ENCODE data around the gene EGFL7.

DNA sequence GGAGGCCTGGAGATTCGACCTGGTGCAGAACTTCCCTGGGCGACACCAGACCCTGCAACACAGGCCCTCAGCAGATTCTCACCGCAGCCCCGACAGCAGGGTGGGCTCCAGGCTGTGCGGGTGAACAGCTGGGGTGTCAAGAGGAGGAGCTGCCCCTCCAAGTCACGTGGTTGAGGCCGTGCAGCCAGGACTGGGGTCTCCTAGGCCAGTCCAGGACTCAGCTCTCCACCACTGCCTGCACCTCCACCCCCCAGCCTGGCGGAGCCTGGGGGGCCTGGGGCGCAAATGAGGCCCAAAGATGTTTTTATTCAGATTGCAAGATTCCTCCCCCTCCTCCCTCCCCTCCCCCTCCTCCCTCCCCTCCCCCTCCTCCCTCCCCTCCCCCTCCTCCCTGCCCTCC is 33.8 kb downstream of the EGFL7 start:
- no peak for TF ChIP-seq POLR2A (IDR thresholded peaks at IDR 0.05)
- TF ChIP-seq, protein P1, sequence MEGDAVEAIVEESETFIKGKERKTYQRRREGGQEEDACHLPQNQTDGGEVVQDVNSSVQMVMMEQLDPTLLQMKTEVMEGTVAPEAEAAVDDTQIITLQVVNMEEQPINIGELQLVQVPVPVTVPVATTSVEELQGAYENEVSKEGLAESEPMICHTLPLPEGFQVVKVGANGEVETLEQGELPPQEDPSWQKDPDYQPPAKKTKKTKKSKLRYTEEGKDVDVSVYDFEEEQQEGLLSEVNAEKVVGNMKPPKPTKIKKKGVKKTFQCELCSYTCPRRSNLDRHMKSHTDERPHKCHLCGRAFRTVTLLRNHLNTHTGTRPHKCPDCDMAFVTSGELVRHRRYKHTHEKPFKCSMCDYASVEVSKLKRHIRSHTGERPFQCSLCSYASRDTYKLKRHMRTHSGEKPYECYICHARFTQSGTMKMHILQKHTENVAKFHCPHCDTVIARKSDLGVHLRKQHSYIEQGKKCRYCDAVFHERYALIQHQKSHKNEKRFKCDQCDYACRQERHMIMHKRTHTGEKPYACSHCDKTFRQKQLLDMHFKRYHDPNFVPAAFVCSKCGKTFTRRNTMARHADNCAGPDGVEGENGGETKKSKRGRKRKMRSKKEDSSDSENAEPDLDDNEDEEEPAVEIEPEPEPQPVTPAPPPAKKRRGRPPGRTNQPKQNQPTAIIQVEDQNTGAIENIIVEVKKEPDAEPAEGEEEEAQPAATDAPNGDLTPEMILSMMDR (IDR thresholded peaks at IDR 0.05): no peak

Measured in sigmoid colon (tissue), 3 donors.